ENCODE results near the gene FXN.
A peak's percentile ranks its signal among the peaks of the same experiment; 100 is the strongest.

FXN gene

GRCh38 chr9:69040646-69041045, 5.1 kb downstream of the FXN start:
- 100% methylated on average over 1 of the region's 2 CpGs for WGBS
- Histone ChIP-seq H3K9me3 (ENCODE audit: control insufficient read depth, low read length) (no peaks in the 10 kb centered on the region), H4K91ac (ENCODE audit: low read length) (no peak overlapping the region), H3K23ac (ENCODE audit: low read length in 2 of 2) (no peak overlapping the region), H3K27ac (ENCODE audit: low read length, poor library complexity, severe bottlenecking) (no peak overlapping the region), H2BK120ac (ENCODE audit: low read depth, low read length) (no peak overlapping the region), H3K9ac (ENCODE audit: low read length) (no peak overlapping the region), H3K79me1 (replicated peaks; ENCODE audit: low read length, poor library complexity, severe bottlenecking) (peaks cover 29% of the 10 kb centered on the region), H3K14ac (ENCODE audit: low read length in 2 of 2) (no peak overlapping the region), H2AK5ac (ENCODE audit: low read length, severe bottlenecking) (no peak overlapping the region), H2AFZ (ENCODE audit: low read depth, low read length) (no peak overlapping the region), H3K4me3 (ENCODE audit: insufficient read depth in 1 of 2, low read depth in 1 of 2, low read length in 2 of 2) (no peak overlapping the region), H2BK5ac (ENCODE audit: low read depth, low read length, poor library complexity, severe bottlenecking) (no peak overlapping the region), H3K4me2 (ENCODE audit: low read length, poor library complexity, severe bottlenecking) (no peak overlapping the region), H3K36me3 (ENCODE audit: control insufficient read depth in 1 of 2, insufficient read depth in 2 of 2, low read depth in 1 of 2, low read length in 2 of 2) (peaks cover 0 to 4% of the 10 kb centered on the region in 2 experiments), H3K27me3 (ENCODE audit: control insufficient read depth in 1 of 2, insufficient read depth in 1 of 2, low read length in 2 of 2) (no peaks in the 10 kb centered on the region), H4K8ac (ENCODE audit: low read length) (no peak overlapping the region), H3K18ac (ENCODE audit: low read depth in 1 of 2, low read length in 2 of 2) (no peak overlapping the region), H2BK12ac (ENCODE audit: low read length in 2 of 2) (no peak overlapping the region), H3K4ac (ENCODE audit: low read depth in 1 of 2, low read length in 2 of 2) (no peak overlapping the region), H2BK15ac (ENCODE audit: low read depth, poor library complexity, severe bottlenecking) (no peak overlapping the region), H3K4me1 (ENCODE audit: control insufficient read depth, insufficient read depth, low read depth, low read length) (peaks cover 9% of the 10 kb centered on the region)
- no peak for DNase-seq

GRCh38 chr9:69044240-69045219, 9.0 kb downstream of the FXN start:
- H3K79me1 ChIP-seq (replicated peaks; ENCODE audit: low read length, poor library complexity, severe bottlenecking) = peaks cover 31% of the 10 kb centered on the region
- peak overlapping the region; percentile 51 to 85 for H2BK12ac ChIP-seq (ENCODE audit: low read length in 2 of 2)
- peak; percentile 65 for DNase-seq
- H3K18ac ChIP-seq (ENCODE audit: low read depth in 1 of 2, low read length in 2 of 2) = peak overlapping the region; percentile 16 to 38
- no peak overlapping the region for H3K4me3 ChIP-seq (ENCODE audit: insufficient read depth in 1 of 2, low read depth in 1 of 2, low read length in 2 of 2)
- H3K27me3 ChIP-seq (ENCODE audit: control insufficient read depth in 1 of 2, insufficient read depth in 1 of 2, low read length in 2 of 2) = no peaks in the 10 kb centered on the region
- no peak overlapping the region for H2AFZ ChIP-seq (ENCODE audit: low read depth, low read length)
- no peak overlapping the region for H2AK5ac ChIP-seq (ENCODE audit: low read length, severe bottlenecking)
- no peak overlapping the region for H3K23ac ChIP-seq (ENCODE audit: low read length in 2 of 2)
- no peak overlapping the region for H4K8ac ChIP-seq (ENCODE audit: low read length)
- no peak overlapping the region for H3K9ac ChIP-seq (ENCODE audit: low read length)
- H3K9me3 ChIP-seq (ENCODE audit: control insufficient read depth, low read length) = no peaks in the 10 kb centered on the region
- H2BK120ac ChIP-seq (ENCODE audit: low read depth, low read length) = peak overlapping the region; percentile 9
- no peak overlapping the region for H3K14ac ChIP-seq (ENCODE audit: low read length in 2 of 2)
- H3K27ac ChIP-seq (ENCODE audit: low read length, poor library complexity, severe bottlenecking) = peak overlapping the region; percentile 43
- peak overlapping the region; percentile 18 for H4K91ac ChIP-seq (ENCODE audit: low read length)
- H2BK5ac ChIP-seq (ENCODE audit: low read depth, low read length, poor library complexity, severe bottlenecking) = no peak overlapping the region
- H3K4me2 ChIP-seq (ENCODE audit: low read length, poor library complexity, severe bottlenecking) = no peak overlapping the region
- no peak overlapping the region for H3K4ac ChIP-seq (ENCODE audit: low read depth in 1 of 2, low read length in 2 of 2)
- 43% methylated on average over 7 of the region's 9 CpGs for WGBS
- peaks cover 8% of the 10 kb centered on the region for H3K4me1 ChIP-seq (ENCODE audit: control insufficient read depth, insufficient read depth, low read depth, low read length)
- H3K36me3 ChIP-seq (ENCODE audit: control insufficient read depth in 1 of 2, insufficient read depth in 2 of 2, low read depth in 1 of 2, low read length in 2 of 2) = peaks cover 20 to 24% of the 10 kb centered on the region in 2 experiments
- H2BK15ac ChIP-seq (ENCODE audit: low read depth, poor library complexity, severe bottlenecking) = no peak overlapping the region

- Histone ChIP-seq H2BK120ac (ENCODE audit: low read depth, low read length) (no peak overlapping the region), H3K4me1 (ENCODE audit: control insufficient read depth, insufficient read depth, low read depth, low read length) (peaks cover 8% of the 10 kb centered on the region), H3K9me3 (ENCODE audit: control insufficient read depth, low read length) (no peaks in the 10 kb centered on the region), H3K14ac (ENCODE audit: low read length in 2 of 2) (no peak overlapping the region), H3K4ac (ENCODE audit: low read depth in 1 of 2, low read length in 2 of 2) (no peak overlapping the region), H3K4me3 (ENCODE audit: insufficient read depth in 1 of 2, low read depth in 1 of 2, low read length in 2 of 2) (no peak overlapping the region), H4K91ac (ENCODE audit: low read length) (no peak overlapping the region), H3K9ac (ENCODE audit: low read length) (no peak overlapping the region), H3K18ac (ENCODE audit: low read depth in 1 of 2, low read length in 2 of 2) (no peak overlapping the region), H3K27ac (ENCODE audit: low read length, poor library complexity, severe bottlenecking) (no peak overlapping the region), H2BK5ac (ENCODE audit: low read depth, low read length, poor library complexity, severe bottlenecking) (no peak overlapping the region), H3K36me3 (ENCODE audit: control insufficient read depth in 1 of 2, insufficient read depth in 2 of 2, low read depth in 1 of 2, low read length in 2 of 2) (peaks cover 26% of the 10 kb centered on the region in 2 experiments), H2BK12ac (ENCODE audit: low read length in 2 of 2) (peak overlapping the region in 1 of 2 experiments; percentile 33), H2BK15ac (ENCODE audit: low read depth, poor library complexity, severe bottlenecking) (no peak overlapping the region), H4K8ac (ENCODE audit: low read length) (no peak overlapping the region), H3K23ac (ENCODE audit: low read length in 2 of 2) (peak overlapping the region in 1 of 2 experiments; percentile 70), H3K4me2 (ENCODE audit: low read length, poor library complexity, severe bottlenecking) (no peak overlapping the region), H2AK5ac (ENCODE audit: low read length, severe bottlenecking) (no peak overlapping the region), H2AFZ (ENCODE audit: low read depth, low read length) (no peak overlapping the region), H3K79me1 (replicated peaks; ENCODE audit: low read length, poor library complexity, severe bottlenecking) (peaks cover 25% of the 10 kb centered on the region), H3K27me3 (ENCODE audit: control insufficient read depth in 1 of 2, insufficient read depth in 1 of 2, low read length in 2 of 2) (no peaks in the 10 kb centered on the region)
- 81% methylated on average over 4 of the region's 4 CpGs for WGBS
- no peak for DNase-seq
Measured at GRCh38 chr9:69045821-69046220, 10.3 kb downstream of the FXN start.

- H3K79me1 ChIP-seq (replicated peaks; ENCODE audit: low read length, poor library complexity, severe bottlenecking) = peaks cover 17% of the 10 kb centered on the region
- H3K27me3 ChIP-seq (ENCODE audit: control insufficient read depth in 1 of 2, insufficient read depth in 1 of 2, low read length in 2 of 2) = no peaks in the 10 kb centered on the region
- no peak overlapping the region for H2AFZ ChIP-seq (ENCODE audit: low read depth, low read length)
- H3K14ac ChIP-seq (ENCODE audit: low read length in 2 of 2) = no peak overlapping the region
- H4K91ac ChIP-seq (ENCODE audit: low read length) = no peak overlapping the region
- no peak overlapping the region for H3K4me3 ChIP-seq (ENCODE audit: insufficient read depth in 1 of 2, low read depth in 1 of 2, low read length in 2 of 2)
- no peak overlapping the region for H2BK12ac ChIP-seq (ENCODE audit: low read length in 2 of 2)
- no peaks in the 10 kb centered on the region for H3K9me3 ChIP-seq (ENCODE audit: control insufficient read depth, low read length)
- H3K18ac ChIP-seq (ENCODE audit: low read depth in 1 of 2, low read length in 2 of 2) = no peak overlapping the region
- no peak overlapping the region for H3K23ac ChIP-seq (ENCODE audit: low read length in 2 of 2)
- H2BK15ac ChIP-seq (ENCODE audit: low read depth, poor library complexity, severe bottlenecking) = no peak overlapping the region
- H3K9ac ChIP-seq (ENCODE audit: low read length) = no peak overlapping the region
- H3K4ac ChIP-seq (ENCODE audit: low read depth in 1 of 2, low read length in 2 of 2) = no peak overlapping the region
- H2BK120ac ChIP-seq (ENCODE audit: low read depth, low read length) = no peak overlapping the region
- peaks cover 26% of the 10 kb centered on the region in 2 experiments for H3K36me3 ChIP-seq (ENCODE audit: control insufficient read depth in 1 of 2, insufficient read depth in 2 of 2, low read depth in 1 of 2, low read length in 2 of 2)
- DNase-seq = no peak
- no peak overlapping the region for H2AK5ac ChIP-seq (ENCODE audit: low read length, severe bottlenecking)
- H2BK5ac ChIP-seq (ENCODE audit: low read depth, low read length, poor library complexity, severe bottlenecking) = no peak overlapping the region
- no peak overlapping the region for H4K8ac ChIP-seq (ENCODE audit: low read length)
- peaks cover 8% of the 10 kb centered on the region for H3K4me1 ChIP-seq (ENCODE audit: control insufficient read depth, insufficient read depth, low read depth, low read length)
- no peak overlapping the region for H3K27ac ChIP-seq (ENCODE audit: low read length, poor library complexity, severe bottlenecking)
- 84% methylated on average over 4 of the region's 4 CpGs for WGBS
- no peak overlapping the region for H3K4me2 ChIP-seq (ENCODE audit: low read length, poor library complexity, severe bottlenecking)
Measured at GRCh38 chr9:69046723-69047122, 11.2 kb downstream of the FXN start.

Measured in mesenchymal stem cell (in vitro differentiated cells and primary cell).